Neuron (in vitro differentiated cells): ENCODE measurements around the gene LRRC18.

ENCODE experiments used
- H2AFZ ChIP-seq: one replicate; pipeline ENCODE4 v1.6.1; 2013; ENCODE audit warnings: low read depth, mild to moderate bottlenecking, inconsistent platforms, low read length, moderate library complexity
- H3K27me3 ChIP-seq: one replicate; pipeline ENCODE4 v1.6.1; 2013; ENCODE audit warnings: low read length; ENCODE audit not compliant: insufficient read depth
- H3K36me3 ChIP-seq: one replicate; pipeline ENCODE4 v1.6.1; 2013; ENCODE audit warnings: low read length; ENCODE audit not compliant: insufficient read depth
- H3K4me1 ChIP-seq: one replicate; pipeline ENCODE4 v1.6.1; 2013; ENCODE audit warnings: low read length; ENCODE audit not compliant: insufficient read depth
- H3K4me3 ChIP-seq: 2 replicates; pipeline ENCODE4 v1.5.1; 2013; ENCODE audit warnings: mild to moderate bottlenecking, low read length, moderate library complexity
- H3K9me3 ChIP-seq: one replicate; pipeline ENCODE4 v1.6.1; 2013; ENCODE audit warnings: low read length

LRRC18 gene

DNA sequence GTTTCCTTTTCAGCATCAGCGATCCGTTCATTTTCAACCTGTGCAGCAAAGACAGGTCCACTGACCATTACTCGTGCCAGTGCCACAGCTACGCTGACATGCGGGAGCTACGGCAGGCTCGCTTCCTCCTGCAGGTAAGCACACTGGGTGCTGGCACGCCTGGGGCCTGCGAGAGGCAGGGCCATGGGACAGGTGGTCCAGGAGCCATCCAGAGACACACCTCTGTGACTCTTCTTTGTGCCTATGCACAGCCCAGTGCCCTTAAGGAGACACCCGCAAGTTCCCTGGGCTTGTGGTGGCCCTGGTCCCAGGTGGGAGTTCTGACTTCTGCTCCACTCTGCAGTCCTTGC is 42.2 kb downstream of the LRRC18 start:
- H3K4me3 ChIP-seq, result no peak overlapping the region
- no peaks in the 10 kb centered on the region for H3K9me3 ChIP-seq
- no peaks in the 10 kb centered on the region for H3K36me3 ChIP-seq
- no peaks in the 10 kb centered on the region for H3K27me3 ChIP-seq
- no peak overlapping the region for H2AFZ ChIP-seq
- H3K4me1 ChIP-seq, result no peaks in the 10 kb centered on the region

DNA sequence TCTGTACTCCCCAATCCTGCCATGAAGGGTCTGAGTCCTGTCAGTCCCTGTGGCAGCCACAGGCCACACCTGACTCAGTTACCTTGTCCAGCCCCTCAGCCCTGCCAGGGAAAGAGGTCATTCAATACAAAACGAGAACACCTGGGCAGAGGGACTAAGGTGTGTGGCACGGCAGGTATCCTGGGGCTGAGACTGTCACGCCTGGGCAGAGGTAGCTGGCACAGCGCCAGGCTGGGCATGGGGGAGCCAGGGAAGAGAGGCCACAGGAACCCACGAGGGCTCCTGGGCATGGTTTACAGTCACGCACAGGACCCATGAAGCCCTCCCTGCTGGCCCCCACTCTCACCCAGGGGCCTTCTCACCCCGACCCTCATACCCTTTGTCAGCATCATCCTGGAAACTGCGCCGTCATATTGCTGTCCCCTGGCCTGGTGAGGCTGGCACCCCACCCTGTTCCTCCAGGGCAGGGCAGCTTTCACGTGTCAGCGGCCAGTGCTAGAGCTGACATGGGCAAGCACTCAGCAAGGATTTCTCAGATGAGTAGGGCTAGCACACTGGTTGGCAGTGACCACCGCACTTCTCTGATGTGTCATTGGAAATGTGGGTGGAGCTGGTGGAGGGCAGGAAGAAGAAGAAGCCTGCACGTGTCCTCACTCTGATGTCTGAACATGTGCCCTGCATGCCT is 42.7 kb downstream of the LRRC18 start:
- no peaks in the 10 kb centered on the region for H3K27me3 ChIP-seq
- no peaks in the 10 kb centered on the region for H3K9me3 ChIP-seq
- no peaks in the 10 kb centered on the region for H3K36me3 ChIP-seq
- H3K4me3 ChIP-seq, result no peak overlapping the region
- no peak overlapping the region for H2AFZ ChIP-seq
- H3K4me1 ChIP-seq, result no peaks in the 10 kb centered on the region

DNA sequence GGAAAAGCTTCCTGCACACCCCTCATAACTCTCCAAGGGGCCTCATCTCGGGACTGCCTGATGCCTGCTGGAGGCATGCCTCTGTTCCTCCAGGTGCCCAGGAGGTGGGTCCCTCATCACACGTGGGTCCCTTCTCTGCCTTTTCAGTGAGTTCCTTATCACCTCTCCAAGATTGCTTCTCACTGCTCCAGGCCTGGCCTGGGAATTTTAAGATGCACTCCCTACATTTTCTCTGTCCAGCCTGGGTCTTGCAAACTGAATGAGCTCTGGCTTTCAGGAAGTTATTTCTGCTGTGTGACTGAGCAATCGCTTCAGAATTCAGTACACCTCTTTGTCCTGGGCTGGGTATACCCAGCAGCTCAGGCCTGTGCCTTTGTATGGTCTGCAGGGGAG is 43.8 kb downstream of the LRRC18 start:
- no peak overlapping the region for H3K4me3 ChIP-seq
- no peak overlapping the region for H2AFZ ChIP-seq
- no peaks in the 10 kb centered on the region for H3K27me3 ChIP-seq
- H3K9me3 ChIP-seq, result no peaks in the 10 kb centered on the region
- no peaks in the 10 kb centered on the region for H3K36me3 ChIP-seq
- no peaks in the 10 kb centered on the region for H3K4me1 ChIP-seq

DNA sequence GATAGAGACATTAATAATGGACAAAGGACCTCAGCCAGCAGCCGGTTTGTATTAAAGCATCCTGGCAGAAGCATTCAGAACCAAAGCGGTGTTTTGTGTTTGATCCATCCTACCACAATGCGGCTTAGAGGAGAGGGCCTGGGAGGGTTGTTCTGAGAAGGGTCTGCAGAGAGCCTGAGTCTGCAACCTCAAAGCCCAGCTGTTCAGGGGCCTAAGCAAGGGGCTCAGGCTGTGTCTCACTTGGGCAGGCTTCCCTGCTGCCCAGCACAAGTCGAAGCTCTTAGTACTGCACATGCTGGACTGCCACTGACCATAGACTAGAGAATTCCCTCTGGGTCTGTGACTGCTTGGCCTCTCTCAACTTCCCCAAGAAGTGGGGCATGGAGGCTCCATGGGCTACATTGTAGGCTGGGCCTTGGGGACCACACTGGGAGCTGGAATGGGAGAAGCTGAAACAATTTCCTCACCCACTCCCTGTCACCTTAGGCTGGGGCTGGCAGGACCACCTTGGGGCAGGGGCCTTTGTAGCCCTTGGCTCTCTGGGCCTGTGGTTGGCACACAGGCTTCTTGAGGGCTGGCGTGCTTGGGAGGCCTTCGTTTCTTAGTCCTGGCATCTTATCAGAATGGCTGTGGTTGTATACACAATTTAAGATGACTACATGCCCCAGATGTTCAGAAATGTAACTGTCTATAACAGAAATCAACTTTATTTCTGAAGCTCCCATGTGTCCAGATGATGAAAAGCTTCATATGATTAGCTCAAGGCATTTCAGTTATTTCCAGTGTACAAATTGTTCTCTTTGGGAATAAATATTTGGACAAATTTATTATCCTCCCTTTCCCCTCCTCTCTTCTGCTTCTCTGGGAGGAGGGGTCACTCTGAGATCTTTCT is 44.5 kb downstream of the LRRC18 start:
- Histone ChIP-seq H2AFZ (no peak overlapping the region), H3K4me3 (no peak overlapping the region), H3K4me1 (no peaks in the 10 kb centered on the region), H3K27me3 (no peaks in the 10 kb centered on the region), H3K9me3 (no peaks in the 10 kb centered on the region), H3K36me3 (no peaks in the 10 kb centered on the region)

DNA sequence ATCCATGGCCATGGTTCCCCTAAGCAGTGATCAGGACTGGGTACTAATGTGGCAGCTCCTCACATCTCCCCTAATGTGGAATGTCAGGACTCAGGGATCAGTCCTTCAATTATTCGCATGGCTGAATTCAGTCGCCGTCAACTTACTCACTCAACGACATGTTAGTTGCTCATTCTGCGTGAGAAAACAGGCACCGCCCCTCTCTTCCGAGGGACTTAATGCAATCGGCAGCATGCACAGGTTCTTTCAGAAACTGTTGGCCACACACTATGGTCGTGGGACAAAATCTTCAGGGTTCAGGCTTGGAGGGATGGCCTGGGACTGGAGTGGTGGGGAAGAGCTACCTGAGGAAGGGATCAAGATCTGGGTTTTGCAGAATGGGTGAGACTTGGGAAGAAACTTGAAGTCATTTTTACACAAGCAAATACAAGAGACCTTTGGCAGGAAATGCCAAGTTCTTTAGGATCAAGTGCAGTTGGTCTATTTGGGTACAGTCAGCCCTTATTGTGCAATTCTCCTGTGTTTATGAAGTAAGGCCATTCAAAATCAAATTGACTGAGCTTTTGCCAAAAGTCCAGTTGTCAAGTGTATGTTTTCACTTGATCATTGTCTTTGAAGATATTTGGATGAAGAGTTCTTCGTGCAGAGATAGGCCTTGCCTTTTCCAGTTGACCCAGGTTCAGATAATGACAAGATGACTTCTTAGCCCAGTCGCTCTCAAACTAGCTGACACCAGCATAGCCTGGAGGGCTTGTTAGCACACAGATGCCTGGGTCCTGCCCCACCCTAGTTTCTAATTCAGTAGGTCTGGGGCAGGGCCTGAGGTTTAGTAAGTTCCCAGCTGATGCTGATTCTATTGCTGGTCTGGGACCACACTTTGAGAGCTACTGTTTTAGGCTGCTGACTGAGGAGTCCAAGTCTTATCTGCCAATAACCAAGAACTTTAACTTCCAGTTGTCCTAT is 48.5 kb downstream of the LRRC18 start:
- no peaks in the 10 kb centered on the region for H3K27me3 ChIP-seq
- no peaks in the 10 kb centered on the region for H3K9me3 ChIP-seq
- no peak overlapping the region for H2AFZ ChIP-seq
- H3K4me1 ChIP-seq, result no peaks in the 10 kb centered on the region
- H3K4me3 ChIP-seq, result no peak overlapping the region
- no peaks in the 10 kb centered on the region for H3K36me3 ChIP-seq

DNA sequence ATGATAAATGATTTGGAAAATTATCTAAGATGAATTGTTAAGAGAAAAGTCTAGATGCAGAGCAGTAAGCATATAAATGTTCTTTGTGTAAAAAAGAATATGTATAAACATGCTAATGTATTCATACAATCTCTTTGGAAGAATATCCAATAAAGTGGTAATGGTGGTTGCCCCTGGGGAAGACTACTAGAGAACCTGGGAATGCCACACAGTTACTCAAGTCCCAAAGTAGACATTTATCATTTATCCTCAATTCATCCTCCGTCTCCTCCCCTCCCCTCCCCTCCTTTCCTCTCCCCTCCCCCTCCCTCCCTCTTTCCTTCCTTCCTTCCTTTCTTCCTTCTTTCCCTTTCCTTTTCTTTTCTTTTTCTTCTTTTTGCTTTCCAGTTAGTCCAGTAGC is 51.7 kb downstream of the LRRC18 start:
- Histone ChIP-seq H2AFZ (no peak overlapping the region), H3K4me1 (no peaks in the 10 kb centered on the region), H3K36me3 (no peaks in the 10 kb centered on the region), H3K4me3 (no peak overlapping the region), H3K27me3 (no peaks in the 10 kb centered on the region), H3K9me3 (no peaks in the 10 kb centered on the region)

DNA sequence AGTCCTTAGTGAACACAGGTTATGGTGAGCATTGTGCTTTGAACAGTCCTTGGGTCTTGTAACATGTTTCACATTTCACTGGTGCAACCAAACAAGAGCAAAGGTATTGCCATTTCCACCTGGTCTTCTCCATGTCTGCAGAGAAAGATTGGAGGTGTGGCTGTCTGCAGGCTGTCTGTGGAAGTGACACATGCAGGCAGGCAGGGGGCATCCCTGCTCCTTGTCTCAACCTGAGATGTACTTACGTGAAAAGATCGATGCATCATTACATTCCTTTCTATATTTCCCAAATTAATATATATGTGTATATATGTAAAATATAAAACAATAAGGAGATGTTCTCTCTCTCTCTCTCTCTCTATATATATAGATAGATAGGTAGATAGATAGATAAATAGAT is 54.3 kb downstream of the LRRC18 start:
- Histone ChIP-seq H3K9me3 (no peaks in the 10 kb centered on the region), H3K4me1 (no peaks in the 10 kb centered on the region), H3K36me3 (no peaks in the 10 kb centered on the region), H3K27me3 (no peaks in the 10 kb centered on the region), H2AFZ (no peak overlapping the region), H3K4me3 (no peak overlapping the region)

DNA sequence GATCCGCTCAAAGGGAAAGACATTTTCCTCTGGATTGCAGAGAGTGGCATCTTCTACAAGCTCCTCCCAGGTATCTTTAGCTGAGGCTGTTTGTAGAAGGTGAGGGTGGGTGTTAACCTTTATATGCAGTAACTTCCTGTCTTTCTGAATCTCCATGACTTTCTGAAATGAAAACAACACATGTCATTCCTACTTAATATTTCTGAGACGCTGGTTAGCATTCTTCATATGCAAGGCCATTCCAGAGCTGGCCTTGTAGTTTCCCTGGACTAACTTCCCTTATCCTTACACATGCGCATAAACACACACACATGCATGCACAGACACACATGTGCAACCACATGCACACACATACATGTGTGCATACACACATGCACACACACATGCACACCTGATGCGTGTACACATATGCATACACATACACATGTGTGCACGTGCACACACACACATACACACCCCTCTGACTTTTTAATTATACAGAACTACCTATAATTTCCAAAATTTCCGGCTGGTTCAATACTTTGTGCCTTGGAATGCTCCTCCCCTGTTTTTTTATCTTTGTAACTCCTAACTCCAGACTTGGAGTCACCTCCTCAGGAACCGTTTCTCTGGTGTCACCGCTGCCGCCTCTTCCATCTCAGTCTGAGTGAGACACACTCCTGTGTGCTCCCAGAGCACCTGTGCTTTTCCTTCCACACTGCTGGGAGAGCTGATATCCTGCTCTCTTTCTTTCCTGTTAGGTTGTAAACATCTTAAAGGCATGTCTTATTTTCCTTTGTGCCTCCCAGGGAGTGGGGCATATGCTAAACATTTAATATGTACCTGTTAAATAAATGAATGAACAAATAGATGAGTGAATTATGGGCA is 55.2 kb downstream of the LRRC18 start:
- Histone ChIP-seq H3K36me3 (no peaks in the 10 kb centered on the region), H3K4me3 (no peak overlapping the region)

DNA sequence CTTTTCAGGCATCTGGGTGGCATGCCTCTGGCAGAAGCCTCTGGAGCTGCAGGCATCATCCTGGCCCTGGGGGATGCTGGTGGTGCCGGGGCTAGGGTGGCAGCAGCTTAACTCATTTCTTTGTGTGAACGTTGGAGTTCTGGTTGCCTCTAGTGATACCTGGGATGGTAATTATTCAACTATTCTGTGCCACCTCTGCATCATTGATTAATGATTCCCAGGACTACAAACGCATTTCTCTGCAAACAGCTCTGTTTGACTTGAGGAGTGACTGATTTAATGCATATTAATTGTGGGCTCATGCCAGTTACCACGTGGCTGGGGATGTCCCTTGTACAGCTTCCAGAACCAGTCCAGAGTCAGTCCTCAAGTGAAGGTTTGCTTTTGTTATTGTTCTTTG is 55.9 kb downstream of the LRRC18 start:
- H3K36me3 ChIP-seq, result no peaks in the 10 kb centered on the region
- no peaks in the 10 kb centered on the region for H3K9me3 ChIP-seq
- H2AFZ ChIP-seq, result no peak overlapping the region
- H3K27me3 ChIP-seq, result no peaks in the 10 kb centered on the region
- no peaks in the 10 kb centered on the region for H3K4me1 ChIP-seq
- no peak overlapping the region for H3K4me3 ChIP-seq

More for the DNA sequence above, 55.2 kb downstream of the LRRC18 start:
- no peak overlapping the region for H2AFZ ChIP-seq
- no peaks in the 10 kb centered on the region for H3K4me1 ChIP-seq
- H3K27me3 ChIP-seq, result no peaks in the 10 kb centered on the region
- no peaks in the 10 kb centered on the region for H3K9me3 ChIP-seq

DNA sequence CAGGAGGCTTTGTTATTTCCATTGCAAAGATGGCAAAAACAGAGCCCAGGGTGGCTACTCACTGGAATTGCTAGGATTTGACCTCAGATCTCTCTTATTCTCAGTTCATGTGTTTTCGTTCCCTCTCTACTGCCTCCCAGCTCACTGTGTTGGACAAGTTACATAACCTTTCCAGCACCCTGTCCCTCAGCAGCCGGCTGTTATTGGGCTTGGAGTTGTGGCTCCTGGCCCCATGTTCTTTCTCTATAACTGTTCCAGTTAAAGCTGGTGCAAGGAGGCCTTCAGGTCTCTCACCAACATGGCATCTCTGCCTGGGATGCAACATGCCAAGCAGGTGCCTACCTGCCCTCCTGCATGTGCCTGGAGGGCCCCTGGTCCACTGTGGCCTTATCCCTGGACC is 56.8 kb downstream of the LRRC18 start:
- no peaks in the 10 kb centered on the region for H3K36me3 ChIP-seq

DNA sequence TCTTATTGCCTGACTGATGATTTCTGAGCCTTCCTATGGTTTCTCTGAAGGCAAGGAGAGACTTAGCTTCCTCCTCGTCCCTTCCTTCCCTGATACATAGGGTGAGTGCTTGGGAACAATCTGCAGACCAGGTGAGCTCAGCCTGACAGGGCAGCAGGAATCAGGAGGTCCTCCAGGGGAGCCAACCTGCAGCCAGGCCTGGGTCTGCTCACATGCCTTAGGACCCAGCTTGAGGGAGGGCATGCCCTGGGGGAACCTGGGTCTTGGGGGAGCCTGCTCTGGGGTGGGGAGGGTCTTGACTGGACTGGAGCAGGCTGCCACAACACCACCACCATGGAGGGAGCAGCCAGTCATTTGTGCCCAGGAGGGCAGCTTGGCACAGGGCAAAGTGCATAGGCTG is 57.7 kb downstream of the LRRC18 start:
- H3K36me3 ChIP-seq, result no peaks in the 10 kb centered on the region
- H2AFZ ChIP-seq, result no peak overlapping the region
- no peaks in the 10 kb centered on the region for H3K27me3 ChIP-seq
- no peaks in the 10 kb centered on the region for H3K4me1 ChIP-seq
- no peak overlapping the region for H3K4me3 ChIP-seq
- no peaks in the 10 kb centered on the region for H3K9me3 ChIP-seq

More for the DNA sequence above, 56.8 kb downstream of the LRRC18 start:
- Histone ChIP-seq H3K9me3 (no peaks in the 10 kb centered on the region), H3K27me3 (no peaks in the 10 kb centered on the region), H3K4me3 (no peak overlapping the region), H2AFZ (no peak overlapping the region), H3K4me1 (no peaks in the 10 kb centered on the region)

DNA sequence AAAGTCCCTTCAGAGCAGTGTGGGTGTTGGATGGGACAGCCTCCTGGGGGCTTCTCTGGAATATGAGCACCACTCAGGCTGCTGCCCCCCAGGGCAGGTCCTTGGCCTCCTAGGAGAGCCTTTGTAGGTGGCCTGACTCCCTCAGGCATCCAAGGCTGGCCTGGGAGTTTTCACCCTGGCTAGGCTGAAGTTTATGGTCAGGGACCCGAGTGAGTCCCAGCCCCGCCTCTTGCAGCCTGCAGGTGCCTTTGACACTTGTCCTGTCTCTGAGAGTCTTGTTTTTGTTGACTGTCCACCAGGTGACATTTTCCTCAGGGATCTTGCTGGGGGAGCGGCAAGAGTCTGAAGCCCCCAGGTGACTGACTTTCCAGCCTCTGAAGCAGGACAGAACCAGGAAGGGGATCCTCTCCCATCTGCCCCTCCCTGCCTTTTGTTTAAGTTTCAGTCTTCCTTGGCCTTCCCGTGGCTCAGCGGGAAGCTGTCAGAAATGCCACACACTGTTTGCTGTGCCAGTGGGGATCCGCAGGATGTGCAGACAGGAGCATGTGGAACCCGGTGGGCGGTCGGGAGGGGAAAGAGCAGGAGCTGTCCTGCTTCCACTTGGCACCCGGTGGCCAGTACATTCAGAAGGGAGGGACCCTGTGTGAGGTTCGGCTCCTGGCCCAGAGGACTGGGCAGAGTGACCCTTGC is 59.5 kb downstream of the LRRC18 start:
- no peak overlapping the region for H3K4me3 ChIP-seq
- no peaks in the 10 kb centered on the region for H3K27me3 ChIP-seq
- no peaks in the 10 kb centered on the region for H3K9me3 ChIP-seq

More for the DNA sequence above, 59.5 kb downstream of the LRRC18 start:
- Histone ChIP-seq H3K4me1 (no peaks in the 10 kb centered on the region), H3K36me3 (no peaks in the 10 kb centered on the region), H2AFZ (no peak overlapping the region)
